ENCODE data around the gene ESCO1.

- TF ChIP-seq, protein P1, sequence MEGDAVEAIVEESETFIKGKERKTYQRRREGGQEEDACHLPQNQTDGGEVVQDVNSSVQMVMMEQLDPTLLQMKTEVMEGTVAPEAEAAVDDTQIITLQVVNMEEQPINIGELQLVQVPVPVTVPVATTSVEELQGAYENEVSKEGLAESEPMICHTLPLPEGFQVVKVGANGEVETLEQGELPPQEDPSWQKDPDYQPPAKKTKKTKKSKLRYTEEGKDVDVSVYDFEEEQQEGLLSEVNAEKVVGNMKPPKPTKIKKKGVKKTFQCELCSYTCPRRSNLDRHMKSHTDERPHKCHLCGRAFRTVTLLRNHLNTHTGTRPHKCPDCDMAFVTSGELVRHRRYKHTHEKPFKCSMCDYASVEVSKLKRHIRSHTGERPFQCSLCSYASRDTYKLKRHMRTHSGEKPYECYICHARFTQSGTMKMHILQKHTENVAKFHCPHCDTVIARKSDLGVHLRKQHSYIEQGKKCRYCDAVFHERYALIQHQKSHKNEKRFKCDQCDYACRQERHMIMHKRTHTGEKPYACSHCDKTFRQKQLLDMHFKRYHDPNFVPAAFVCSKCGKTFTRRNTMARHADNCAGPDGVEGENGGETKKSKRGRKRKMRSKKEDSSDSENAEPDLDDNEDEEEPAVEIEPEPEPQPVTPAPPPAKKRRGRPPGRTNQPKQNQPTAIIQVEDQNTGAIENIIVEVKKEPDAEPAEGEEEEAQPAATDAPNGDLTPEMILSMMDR (conservative IDR thresholded peaks at IDR 0.05 in 1 of 2, IDR thresholded peaks at IDR 0.05 in 1 of 2; ENCODE audit: low read depth in 1 of 2, low read length in 2 of 2), result no peak
- no peak for TF ChIP-seq EZH2 (IDR thresholded peaks at IDR 0.05; ENCODE audit: low read length, missing control alignments)
Measured at GRCh38 chr18:21526463-21526862, 74.0 kb downstream of the ESCO1 start.
